Lung (tissue), 12 donors: ENCODE data around the gene FLT3LG. TPM values are rescaled to one million over a fixed set of nuclear protein-coding genes. Genes with fewer than 3 reads are reported as not detected.
"Not testable (repeated sequence)": the region's sequence is repeated elsewhere in the genome, so short reads cannot be mapped to it uniquely, and the experiment has no call there.

ENCODE experiments used
- ATAC-seq: fragments of 200-7000 bp; cut with Tn5 transposase; one replicate; pipeline ENCODE4 v1.9.1; 2020; ENCODE audit warnings: moderate number of reproducible peaks; ENCODE audit not compliant: insufficient read depth, low FRiP score
- DNase-seq, 3 donors: peaks; one replicate each; pipeline ENCODE4 v3.0.0-alpha.2; 2013 to 2017
- H3K27ac ChIP-seq, 2 donors: one replicate each; pipeline ENCODE4 v1.5.1; 2013; ENCODE audit warnings: mild to moderate bottlenecking in 2 of 2, moderate library complexity in 2 of 2, control low read depth in 1 of 2, inconsistent platforms in 1 of 2, low read depth in 1 of 2, low read length in 1 of 2
- H3K27me3 ChIP-seq, 3 donors: one replicate each; pipeline ENCODE4 v1.5.1; 2013; ENCODE audit warnings: low read length in 2 of 3; ENCODE audit not compliant: control insufficient read depth in 3 of 3, insufficient read depth in 3 of 3
- H3K36me3 ChIP-seq, 4 donors: one replicate each; pipeline ENCODE4 v1.5.1; 2013; ENCODE audit warnings: low read length in 4 of 4, mild to moderate bottlenecking in 1 of 4, moderate library complexity in 1 of 4; ENCODE audit not compliant: control insufficient read depth in 4 of 4, insufficient read depth in 4 of 4
- H3K4me1 ChIP-seq, 5 donors: one replicate each; pipeline ENCODE4 v1.5.1; 2013; ENCODE audit warnings: low read length in 5 of 5, mild to moderate bottlenecking in 2 of 5, moderate library complexity in 1 of 5; ENCODE audit not compliant: control insufficient read depth in 5 of 5, insufficient read depth in 5 of 5
- H3K4me3 ChIP-seq: one replicate; pipeline ENCODE4 v1.5.1; 2013; ENCODE audit warnings: mild to moderate bottlenecking, control low read depth, moderate library complexity
- H3K9ac ChIP-seq, 2 donors: one replicate each; pipeline ENCODE4 v1.5.1; 2013; ENCODE audit warnings: low read length in 2 of 2, control low read depth in 1 of 2; ENCODE audit not compliant: insufficient read depth in 1 of 2
- H3K9me3 ChIP-seq, 4 donors: one replicate each; pipeline ENCODE4 v1.5.1; 2013; ENCODE audit warnings: low read length in 3 of 4, mild to moderate bottlenecking in 1 of 4, moderate library complexity in 1 of 4; ENCODE audit not compliant: control insufficient read depth in 4 of 4, insufficient read depth in 3 of 4
- CTCF ChIP-seq: IDR thresholded peaks from 2 replicates; pipeline ENCODE4 v1.5.1; 2012; ENCODE audit warnings: mild to moderate bottlenecking; ENCODE audit errors: control extremely low read depth, extremely low read depth
- WGBS, 2 donors: extraction: QIAGEN DNeasy Blood & Tissue Kit; methylation state at CpG; one replicate each; pipeline ENCODE4 v1.1.7; 2013; 5-methylcytosine and 5-hydroxymethylcytosine counted together
- polyA plus RNA-seq, 2 donors: library from polyadenylated mRNA; stranded (reverse); fragments of 200-250 nt; gene quantifications; one replicate each; pipeline ENCODE4 v1.2.1, GENCODE V29; 2013
- total RNA-seq, 2 donors: library from RNA; depleted of rRNA in 1 of 2; stranded (reverse); fragments of >200 nt in 1 of 2; gene quantifications; one replicate each; pipeline ENCODE4 v1.2.1, GENCODE V29; 2014 to 2021
- donor health status: control.
- donor health status: control.
- donor health status: Bipolar disorder and iron deficiency.
- donor health status: healthy.
- donor health status: DM: yes; HTN: yes; CAD: no.

Gene FLT3LG
- total and polyA plus RNA-seq, 4 donors = 2.9 to 15.0 (median 9.2) TPM

- H3K27me3 ChIP-seq = peaks cover 0 to 3% (median 0%) of the 10 kb centered on the region in 3 donors
- H3K4me1 ChIP-seq = peaks cover 0 to 10% (median 3%) of the 10 kb centered on the region in 5 donors
- peaks cover 0 to 23% (median 0%) of the 10 kb centered on the region in 4 donors for H3K36me3 ChIP-seq
- no peak overlapping the region for H3K27ac ChIP-seq
- ATAC-seq = no peak
- no peak overlapping the region for H3K9ac ChIP-seq
- TF ChIP-seq CTCF = peak; percentile 28
- 45 to 70% methylated on average over 25 of the region's 25 CpGs for WGBS, 2 donors
- no peak overlapping the region for H3K4me3 ChIP-seq
- H3K9me3 ChIP-seq = no peaks in the 10 kb centered on the region
- DNase-seq = no peak
Observed at GRCh38 chr19:49469828-49470614, 4.0 kb upstream of the FLT3LG start.

- peaks cover 0 to 21% (median 0%) of the 10 kb centered on the region in 4 donors for H3K36me3 ChIP-seq
- peaks cover 0 to 11% (median 4%) of the 10 kb centered on the region in 5 donors for H3K4me1 ChIP-seq
- no peak overlapping the region for H3K9ac ChIP-seq
- WGBS, 2 donors = 58 to 74% methylated on average over 8 of the region's 8 CpGs
- no peak for ATAC-seq
- no peak overlapping the region for H3K27ac ChIP-seq
- no peaks in the 10 kb centered on the region for H3K9me3 ChIP-seq
- H3K4me3 ChIP-seq = no peak overlapping the region
- no peak for DNase-seq
- no peak for TF ChIP-seq CTCF
- H3K27me3 ChIP-seq = peaks cover 0 to 3% (median 0%) of the 10 kb centered on the region in 3 donors
Observed at GRCh38 chr19:49470615-49470978, 3.4 kb upstream of the FLT3LG start.

- Histone ChIP-seq H3K27ac (no peak overlapping the region), H3K4me3 (no peak overlapping the region), H3K9ac (no peak overlapping the region), H3K9me3 (no peaks in the 10 kb centered on the region), H3K4me1 (peaks cover 0 to 11% (median 4%) of the 10 kb centered on the region in 5 donors), H3K36me3 (peaks cover 0 to 11% (median 0%) of the 10 kb centered on the region in 4 donors), H3K27me3 (peaks cover 0 to 3% (median 0%) of the 10 kb centered on the region in 3 donors)
- WGBS, 2 donors = 64 to 65% methylated on average over 9 of the region's 9 CpGs
- ATAC-seq (no peak), DNase-seq (no peak)
- TF ChIP-seq CTCF = no peak
Observed at GRCh38 chr19:49472936-49473335, 1.1 kb upstream of the FLT3LG start.

GRCh38 chr19:49473501-49473867 is 531 bp upstream of the FLT3LG start:
- not testable (repeated sequence) for DNase-seq, H3K9me3 ChIP-seq, H3K36me3 ChIP-seq, ATAC-seq, H3K27me3 ChIP-seq
- peaks cover 0 to 11% (median 4%) of the 10 kb centered on the region in 5 donors for H3K4me1 ChIP-seq
- peak overlapping the region in 1 of 2 donors; percentile 84 for H3K27ac ChIP-seq
- peak overlapping the region in 1 of 2 donors; percentile 70 for H3K9ac ChIP-seq
- WGBS, 2 donors = 70 to 75% methylated on average over 9 of the region's 9 CpGs
- H3K4me3 ChIP-seq = peak overlapping the region; percentile 43
